NB4 (cell line): ENCODE data around the gene UNC13B.

Experiments
- DNase-seq: peaks from one replicate; pipeline ENCODE4 v3.0.0; 2010; ENCODE audit warnings: low read depth
- H3K4me3 ChIP-seq: one replicate; pipeline ENCODE4 v1.5.1; 2011; ENCODE audit warnings: mild to moderate bottlenecking, low read depth, low read length, moderate library complexity
- CTCF ChIP-seq: IDR thresholded peaks from one replicate; pipeline ENCODE4 v1.5.1; 2012; ENCODE audit warnings: low read depth, low read length
- MAX ChIP-seq: IDR thresholded peaks from 2 replicates; pipeline ENCODE4 v1.6.1; 2011; ENCODE audit warnings: low read depth, low read length
- MYC ChIP-seq: IDR thresholded peaks from 2 replicates; pipeline ENCODE4 v1.6.1; 2011; ENCODE audit warnings: low read depth, low read length
- POLR2A ChIP-seq: IDR thresholded peaks from 2 replicates; pipeline ENCODE4 v1.6.1; 2011; ENCODE audit warnings: mild to moderate bottlenecking; ENCODE audit not compliant: insufficient read length; ENCODE audit errors: extremely low read depth

UNC13B gene

GRCh38 chr9:35422346-35422745 is 260.5 kb downstream of the UNC13B start:
- TF ChIP-seq MAX (no peak), POLR2A (no peak), CTCF (no peak)
- DNase-seq, result no peak
- H3K4me3 ChIP-seq, result no peak overlapping the region

GRCh38 chr9:35422753-35423152 is 260.9 kb downstream of the UNC13B start:
- no peak overlapping the region for H3K4me3 ChIP-seq
- no peak for TF ChIP-seq POLR2A
- no peak for TF ChIP-seq MYC
- no peak for TF ChIP-seq MAX
- no peak for DNase-seq

- no peak for DNase-seq
- no peak overlapping the region for H3K4me3 ChIP-seq
- TF ChIP-seq POLR2A (no peak), MYC (no peak), MAX (no peak), CTCF (no peak)
Observed at GRCh38 chr9:35423499-35423898, 261.7 kb downstream of the UNC13B start.

- no peak for DNase-seq
- TF ChIP-seq MAX, result no peak
- no peak for TF ChIP-seq POLR2A
- no peak for TF ChIP-seq CTCF
- TF ChIP-seq MYC, result no peak
Observed at GRCh38 chr9:35424356-35425352, 262.8 kb downstream of the UNC13B start.

GRCh38 chr9:35426627-35427026 is 264.8 kb downstream of the UNC13B start:
- no peak overlapping the region for H3K4me3 ChIP-seq
- no peak for DNase-seq
- TF ChIP-seq POLR2A (no peak), MYC (no peak), CTCF (no peak), MAX (no peak)

More at GRCh38 chr9:35424356-35425352, 262.8 kb downstream of the UNC13B start:
- no peak overlapping the region for H3K4me3 ChIP-seq

- no peak for DNase-seq
- H3K4me3 ChIP-seq, result no peak overlapping the region
- TF ChIP-seq POLR2A (no peak), MAX (no peak), MYC (no peak), CTCF (no peak)
Observed at GRCh38 chr9:35431467-35431866, 269.7 kb downstream of the UNC13B start.
